GM12878 (cell line): Measurements from ENCODE around the gene FBF1. TPM values are rescaled to one million over a fixed set of nuclear protein-coding genes. Genes with fewer than 3 reads are reported as not detected.

Experiments used
- ATAC-seq: fragments of 200-7000 bp; cut with Tn5 transposase; 3 replicates; pipeline ENCODE4 v1.9.1; 2020; ENCODE audit warnings: mild to moderate bottlenecking, moderate library complexity
- BruUV-seq: library from RNA; stranded (reverse); fragments of 400-500 nt; replicated peaks from 2 replicates; lab custom pipeline; 2021; lab: Mats Ljungman, UMichigan
- CTCF ChIA-PET: fragments of 300-600 bp; sonication (Branson Sonifier 250); formaldehyde crosslinking; extraction: SDS; loops from one replicate; lab custom pipeline; 2021; ENCODE audit warnings: inconsistent platforms; lab: Yijun Ruan, JAX
- POLR2A ChIA-PET: fragments of 350-600 bp; formaldehyde crosslinking; extraction: SDS; loops from one replicate; lab custom pipeline; 2021; ENCODE audit warnings: inconsistent platforms; lab: Charles Lee
- RAD21 ChIA-PET: fragments of 300-600 bp; sonication (Branson Sonifier 250); formaldehyde crosslinking; loops from one replicate; lab custom pipeline; 2023; ENCODE audit warnings: antibody characterized with exemption; ENCODE audit not compliant: unreplicated experiment; lab: Charles Lee
- SMC1A ChIA-PET: fragments of 300-600 bp; sonication (Branson Sonifier 250); formaldehyde crosslinking; loops from one replicate; lab custom pipeline; 2023; ENCODE audit not compliant: unreplicated experiment, uncharacterized antibody; lab: Charles Lee
- DNase-seq: peaks from one replicate; pipeline ENCODE4 v3.0.0-alpha.2; 2011; ENCODE audit warnings: low read depth, low spot score
- FAIRE-seq: peaks from 3 replicates; lab custom pipeline; 2011; peaks lifted over from hg19 to GRCh38; lab: Jason Lieb, UNC
- H2AFZ ChIP-seq: 2 replicates; pipeline ENCODE4 v1.6.0; 2011; ENCODE audit warnings: low read depth, low read length, control low read depth; ENCODE audit not compliant: control insufficient read depth
- H3K27ac ChIP-seq: 2 replicates; pipeline ENCODE4 v1.5.1; 2011; ENCODE audit warnings: control low read depth; ENCODE audit not compliant: control insufficient read depth, insufficient read depth
- H3K27me3 ChIP-seq, 2 experiments: replicated peaks in 1 of 2; 2 replicates each; pipeline versions ENCODE4 v1.6.0 to v1.6.1; 2011; ENCODE audit warnings: low read length in 1 of 2; ENCODE audit not compliant: control insufficient read depth in 2 of 2, insufficient read depth in 2 of 2
- H3K36me3 ChIP-seq, 2 experiments: 2 replicates each; pipeline ENCODE4 v1.5.1; 2011; ENCODE audit warnings: low read length in 1 of 2; ENCODE audit not compliant: control insufficient read depth in 2 of 2, insufficient read depth in 2 of 2
- H3K4me1 ChIP-seq: 2 replicates; pipeline ENCODE4 v1.6.1; 2011; ENCODE audit warnings: mild to moderate bottlenecking, low read length, moderate library complexity, mixed read lengths; ENCODE audit not compliant: control insufficient read depth, insufficient read depth
- H3K4me2 ChIP-seq: 2 replicates; pipeline ENCODE4 v1.6.0; 2011; ENCODE audit warnings: control low read depth; ENCODE audit not compliant: control insufficient read depth, insufficient read depth
- H3K4me3 ChIP-seq: fragments of 200-600 bp; sonication (generic); 2 replicates; pipeline ENCODE4 v1.5.1; 2016
- H3K79me2 ChIP-seq: 2 replicates; pipeline ENCODE4 v1.6.0; 2011; ENCODE audit warnings: low read length; ENCODE audit not compliant: control insufficient read depth, insufficient read depth
- H3K9ac ChIP-seq: 2 replicates; pipeline ENCODE4 v1.8.0; 2011; ENCODE audit warnings: low read length, control low read depth, mixed read lengths; ENCODE audit not compliant: control insufficient read depth, insufficient read depth
- H3K9me3 ChIP-seq: replicated peaks from 3 replicates; pipeline ENCODE4 v1.5.1; 2011; ENCODE audit warnings: mild to moderate bottlenecking, low read length; ENCODE audit not compliant: control insufficient read depth, insufficient read depth
- H4K20me1 ChIP-seq: 2 replicates; pipeline ENCODE4 v1.6.0; 2011; ENCODE audit not compliant: control insufficient read depth, insufficient read depth
- BACH1 ChIP-seq: fragments of 450-650 bp; IDR thresholded peaks from 2 replicates; pipeline ENCODE4 v1.6.1; 2017; ENCODE audit warnings: mild to moderate bottlenecking, borderline replicate concordance
- BMI1 ChIP-seq: fragments of 450-650 bp; IDR thresholded peaks from 2 replicates; pipeline ENCODE4 v1.6.1; 2016; ENCODE audit warnings: mild to moderate bottlenecking, moderate library complexity, borderline replicate concordance
- CBX5 ChIP-seq: sonication (generic); IDR thresholded peaks from 2 replicates; pipeline ENCODE4 v1.6.1; 2016; ENCODE audit warnings: low read depth, moderate library complexity, mild to moderate bottlenecking, inconsistent platforms
- CREB1 ChIP-seq: IDR thresholded peaks from 2 replicates; pipeline ENCODE4 v1.6.1; 2012; ENCODE audit warnings: low read depth, mild to moderate bottlenecking, inconsistent platforms
- CREM ChIP-seq: IDR thresholded peaks from 2 replicates; pipeline ENCODE4 v1.6.1; 2014; ENCODE audit warnings: antibody characterized with exemption, low read depth
- DPF2 ChIP-seq: fragments of 450-650 bp; IDR thresholded peaks from 2 replicates; pipeline ENCODE4 v1.6.1; 2017; ENCODE audit warnings: mild to moderate bottlenecking
- ETV6 ChIP-seq, 2 experiments: fragments of 450-650 bp in 1 of 2; IDR thresholded peaks in 1 of 2; conservative IDR thresholded peaks in 1 of 2; 2 replicates each; pipeline ENCODE4 v1.6.1; 2014; ENCODE audit warnings: antibody characterized with exemption in 1 of 2, borderline replicate concordance in 1 of 2, low read depth in 1 of 2, mild to moderate bottlenecking in 1 of 2, moderate library complexity in 1 of 2
- IKZF2 ChIP-seq, 2 experiments: fragments of 450-650 bp; IDR thresholded peaks; 2 replicates each; pipeline ENCODE4 v1.6.1; 2017; ENCODE audit warnings: mild to moderate bottlenecking in 2 of 2, moderate library complexity in 2 of 2
- NFIC ChIP-seq: IDR thresholded peaks from 2 replicates; pipeline ENCODE4 v1.6.1; 2012; ENCODE audit warnings: low read depth, mild to moderate bottlenecking, inconsistent platforms, low read length, moderate library complexity
- NFYB ChIP-seq: IDR thresholded peaks from 2 replicates; pipeline ENCODE4 v1.6.1; 2011; ENCODE audit warnings: low read depth, mild to moderate bottlenecking, low read length, improper control_type of control experiment, moderate library complexity; ENCODE audit not compliant: insufficient read depth
- POLR2A ChIP-seq: IDR thresholded peaks from 2 replicates; pipeline ENCODE4 v1.6.1; 2011; ENCODE audit warnings: low read depth, mild to moderate bottlenecking, low read length
- RFX5 ChIP-seq: IDR thresholded peaks from 2 replicates; pipeline ENCODE4 v1.6.1; 2011; ENCODE audit warnings: low read depth, low read length, improper control_type of control experiment
- ZSCAN29 ChIP-seq: fragments of 450-650 bp; IDR thresholded peaks from 2 replicates; pipeline ENCODE4 v1.6.1; 2017; ENCODE audit warnings: mild to moderate bottlenecking, moderate library complexity
- WGBS: methylation state at CpG from one replicate; pipeline ENCODE4 v1.1.6; 2016; ENCODE audit warnings: low lambda C conversion rate; ENCODE audit not compliant: insufficient replicate concordance, insufficient coverage; ENCODE audit errors: missing lambda C conversion rate; 5-methylcytosine and 5-hydroxymethylcytosine counted together
- in situ Hi-C: fragments of 300-500 bp; cut with MboI; formaldehyde crosslinking; loops from 9 replicates; pipeline ENCODE4 v1.14.3; 2018; ENCODE audit warnings: mixed read lengths
- intact Hi-C: fragments of 100-400 bp; cut with micrococcal nuclease; formaldehyde crosslinking; loops from one replicate; pipeline ENCODE4 v1.14.2; 2022; ENCODE audit not compliant: unreplicated experiment
- polyA plus RNA-seq, 11 experiments: library from polyadenylated mRNA; depleted of rRNA in 4 of 11; unstranded in 6 of 11; stranded (reverse) in 5 of 11; fragments of >200 nt; fragmentation: Nextera tagmentation in 4 of 11; fragmentation: Illumina TruSeq in 1 of 11; extraction: Ambion mirVana in 4 of 11; extraction: Trizol in 1 of 11; gene quantifications; 1 replicate in 1 of 11; 2 replicates in 10 of 11; pipeline versions ENCODE4 v1.2.1 to v1.2.3, GENCODE V29; 2011 to 2016; ENCODE audit warnings: inconsistent platforms in 2 of 11, missing spikeins in 2 of 11, low read depth in 1 of 11
- total RNA-seq, 4 experiments: library from RNA; depleted of rRNA in 3 of 4; stranded (reverse); fragments of >200 nt in 3 of 4; fragmentation: Illumina TruSeq in 1 of 4; extraction: Trizol in 1 of 4; gene quantifications; 2 replicates each; pipeline versions ENCODE4 v1.2.1 to v1.2.3, GENCODE V29; 2013 to 2021
- TF ChIP-seq, protein P1 (sequence below): fragments of 450-650 bp; IDR thresholded peaks from 2 replicates; pipeline ENCODE4 v1.6.1; 2017; ENCODE audit warnings: mild to moderate bottlenecking, moderate library complexity
- TF ChIP-seq, protein P2 (sequence below): IDR thresholded peaks from 2 replicates; pipeline ENCODE4 v1.6.1; 2011; ENCODE audit warnings: low read depth, low read length, improper control_type of control experiment, borderline replicate concordance

The FBF1 gene
- total and polyA plus RNA-seq, 10 of the 15 experiments (the other 5 are each of a cell fraction or from before 2014, with no cell fraction given) = 0.29 to 15.0 (median 7.0) TPM

DNA sequence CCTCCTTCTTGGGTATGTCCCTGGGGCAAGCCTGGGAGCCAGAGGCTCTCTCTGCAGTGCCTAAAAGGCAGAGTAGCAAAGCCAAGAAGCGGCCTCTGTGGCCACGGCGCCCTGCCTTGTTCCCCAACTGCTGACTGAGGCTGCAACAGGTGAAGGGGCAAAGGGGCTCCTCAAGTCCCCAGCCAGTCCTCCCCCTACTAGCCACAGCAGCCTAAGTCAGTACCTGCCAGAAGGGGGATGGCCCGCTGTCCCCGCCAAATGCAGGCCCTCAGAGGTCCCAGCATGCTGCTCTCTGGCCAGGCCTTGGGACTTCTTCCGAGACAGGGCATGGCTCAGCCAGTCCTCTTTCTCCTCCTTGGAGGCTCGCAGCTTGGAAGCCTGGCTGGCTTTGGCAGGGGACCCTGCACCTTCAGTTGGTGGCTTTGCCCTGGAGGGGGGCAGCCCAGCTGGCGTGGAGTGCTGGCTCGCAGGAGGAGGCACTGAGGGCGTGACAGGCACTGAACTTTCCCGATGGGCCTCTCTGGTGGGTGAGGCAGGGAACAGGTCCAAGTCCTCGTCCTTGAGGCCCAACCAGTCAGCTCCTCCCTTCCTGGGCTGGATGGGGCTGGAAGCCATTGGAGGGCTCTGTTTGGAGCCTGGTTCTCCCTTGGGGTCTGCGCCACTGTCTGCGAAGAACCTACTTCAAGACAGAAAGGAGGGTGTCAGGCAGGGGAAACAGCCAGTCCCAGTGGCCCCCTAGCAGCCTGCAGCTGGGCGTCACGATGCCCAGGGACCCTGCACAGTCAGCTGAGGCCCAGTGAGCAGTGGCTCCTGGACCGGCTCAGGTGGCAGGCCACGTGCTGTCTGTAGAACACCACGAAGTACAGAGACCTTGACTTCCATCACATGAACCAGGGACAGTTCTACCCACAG is 17.6 kb downstream of the FBF1 start:
- TF ChIP-seq, protein P1, sequence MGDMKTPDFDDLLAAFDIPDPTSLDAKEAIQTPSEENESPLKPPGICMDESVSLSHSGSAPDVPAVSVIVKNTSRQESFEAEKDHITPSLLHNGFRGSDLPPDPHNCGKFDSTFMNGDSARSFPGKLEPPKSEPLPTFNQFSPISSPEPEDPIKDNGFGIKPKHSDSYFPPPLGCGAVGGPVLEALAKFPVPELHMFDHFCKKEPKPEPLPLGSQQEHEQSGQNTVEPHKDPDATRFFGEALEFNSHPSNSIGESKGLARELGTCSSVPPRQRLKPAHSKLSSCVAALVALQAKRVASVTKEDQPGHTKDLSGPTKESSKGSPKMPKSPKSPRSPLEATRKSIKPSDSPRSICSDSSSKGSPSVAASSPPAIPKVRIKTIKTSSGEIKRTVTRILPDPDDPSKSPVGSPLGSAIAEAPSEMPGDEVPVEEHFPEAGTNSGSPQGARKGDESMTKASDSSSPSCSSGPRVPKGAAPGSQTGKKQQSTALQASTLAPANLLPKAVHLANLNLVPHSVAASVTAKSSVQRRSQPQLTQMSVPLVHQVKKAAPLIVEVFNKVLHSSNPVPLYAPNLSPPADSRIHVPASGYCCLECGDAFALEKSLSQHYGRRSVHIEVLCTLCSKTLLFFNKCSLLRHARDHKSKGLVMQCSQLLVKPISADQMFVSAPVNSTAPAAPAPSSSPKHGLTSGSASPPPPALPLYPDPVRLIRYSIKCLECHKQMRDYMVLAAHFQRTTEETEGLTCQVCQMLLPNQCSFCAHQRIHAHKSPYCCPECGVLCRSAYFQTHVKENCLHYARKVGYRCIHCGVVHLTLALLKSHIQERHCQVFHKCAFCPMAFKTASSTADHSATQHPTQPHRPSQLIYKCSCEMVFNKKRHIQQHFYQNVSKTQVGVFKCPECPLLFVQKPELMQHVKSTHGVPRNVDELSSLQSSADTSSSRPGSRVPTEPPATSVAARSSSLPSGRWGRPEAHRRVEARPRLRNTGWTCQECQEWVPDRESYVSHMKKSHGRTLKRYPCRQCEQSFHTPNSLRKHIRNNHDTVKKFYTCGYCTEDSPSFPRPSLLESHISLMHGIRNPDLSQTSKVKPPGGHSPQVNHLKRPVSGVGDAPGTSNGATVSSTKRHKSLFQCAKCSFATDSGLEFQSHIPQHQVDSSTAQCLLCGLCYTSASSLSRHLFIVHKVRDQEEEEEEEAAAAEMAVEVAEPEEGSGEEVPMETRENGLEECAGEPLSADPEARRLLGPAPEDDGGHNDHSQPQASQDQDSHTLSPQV = no peak
- TF ChIP-seq CREB1 (no peak), ZSCAN29 (no peak), NFIC (no peak), DPF2 (no peak), BMI1 (no peak), NFYB (no peak), ETV6 (conservative IDR thresholded peaks at IDR 0.05 in 1 of 2, IDR thresholded peaks at IDR 0.05 in 1 of 2; ENCODE audit: borderline replicate concordance in 1 of 2, low read depth in 1 of 2) (no peak), IKZF2 (IDR thresholded peaks at IDR 0.05) (no peak), POLR2A (no peak), CBX5 (no peak), RFX5 (no peak), CREM (no peak), BACH1 (no peak)
- TF ChIP-seq, protein P2, sequence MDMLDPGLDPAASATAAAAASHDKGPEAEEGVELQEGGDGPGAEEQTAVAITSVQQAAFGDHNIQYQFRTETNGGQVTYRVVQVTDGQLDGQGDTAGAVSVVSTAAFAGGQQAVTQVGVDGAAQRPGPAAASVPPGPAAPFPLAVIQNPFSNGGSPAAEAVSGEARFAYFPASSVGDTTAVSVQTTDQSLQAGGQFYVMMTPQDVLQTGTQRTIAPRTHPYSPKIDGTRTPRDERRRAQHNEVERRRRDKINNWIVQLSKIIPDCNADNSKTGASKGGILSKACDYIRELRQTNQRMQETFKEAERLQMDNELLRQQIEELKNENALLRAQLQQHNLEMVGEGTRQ = no peak
- WGBS = 81% methylated on average over 19 of the region's 19 CpGs
- Histone ChIP-seq H3K79me2 (no peaks in the 10 kb centered on the region), H4K20me1 (no peaks in the 10 kb centered on the region), H2AFZ (no peak overlapping the region), H3K27me3 (no peaks in the 10 kb centered on the region), H3K4me3 (no peak overlapping the region), H3K36me3 (no peaks in the 10 kb centered on the region), H3K4me1 (no peaks in the 10 kb centered on the region), H3K9me3 (no peaks in the 10 kb centered on the region), H3K27ac (no peak overlapping the region), H3K4me2 (no peak overlapping the region), H3K9ac (no peak overlapping the region)
- no peak for FAIRE-seq
- DNase-seq = no peak
- RAD21 ChIA-PET = no interaction called here
- in situ Hi-C loops = no loop called here
- SMC1A ChIA-PET = interaction anchor here (0.7 kb wide), 1 partner anchor 42 kb away, joined by 3 read pairs; no protein-coding TSS in a partner anchor
- no peak; the same call in 2 of the 3 replicates for ATAC-seq
- intact Hi-C loops = no loop called here
- POLR2A ChIA-PET = no interaction called here
- no TSS peak for BruUV-seq
- CTCF ChIA-PET = interaction anchor here (1.2 kb wide), 1 partner anchor 18 kb away, joined by 3 read pairs; no protein-coding TSS in a partner anchor
